Activated T-cell treated with anti-CD3 and anti-CD28 coated beads, Interleukin-2, amount 50 U/mL, for 24 hours (primary cell): Measurements from ENCODE around the gene KLHDC8B.
"Not testable (repeated sequence)": the region's sequence is repeated elsewhere in the genome, so short reads cannot be mapped to it uniquely, and the experiment has no call there.

Experiments used
- DNase-seq: peaks from one replicate; pipeline ENCODE4 v3.0.0-alpha.2; 2020
- H3K27ac Mint-ChIP-seq: 2 replicates; pipeline ENCODE4 v1.8.0; 2020; ENCODE audit warnings: mild to moderate bottlenecking, mixed read lengths
- H3K27me3 Mint-ChIP-seq: 2 replicates; pipeline ENCODE4 v1.8.0; 2020; ENCODE audit warnings: mixed read lengths
- H3K36me3 Mint-ChIP-seq: 2 replicates; pipeline ENCODE4 v1.8.0; 2020; ENCODE audit warnings: low read depth, mixed read lengths
- H3K4me1 Mint-ChIP-seq: 2 replicates; pipeline ENCODE4 v1.8.0; 2020; ENCODE audit warnings: low read depth, mixed read lengths
- H3K4me3 Mint-ChIP-seq: 2 replicates; pipeline ENCODE4 v1.8.0; 2020; ENCODE audit warnings: mild to moderate bottlenecking, moderate library complexity, mixed read lengths
- H3K9me3 Mint-ChIP-seq: 2 replicates; pipeline ENCODE4 v1.8.0; 2020; ENCODE audit warnings: mixed read lengths

The KLHDC8B gene

GRCh38 chr3:49183873-49184272 is 12.5 kb downstream of the KLHDC8B start:
- Mint-ChIP-seq H3K4me1 (no peaks in the 10 kb centered on the region), H3K27ac (no peak overlapping the region), H3K27me3 (peaks cover 8% of the 10 kb centered on the region), H3K36me3 (no peaks in the 10 kb centered on the region), H3K4me3 (no peak overlapping the region), H3K9me3 (no peaks in the 10 kb centered on the region)
- no peak for DNase-seq

- no peak overlapping the region for H3K4me3 Mint-ChIP-seq
- no peak overlapping the region for H3K27ac Mint-ChIP-seq
- H3K27me3 Mint-ChIP-seq: peaks cover 2% of the 10 kb centered on the region
- no peak for DNase-seq
- H3K4me1 Mint-ChIP-seq: no peaks in the 10 kb centered on the region
- H3K36me3 Mint-ChIP-seq: no peaks in the 10 kb centered on the region
- no peaks in the 10 kb centered on the region for H3K9me3 Mint-ChIP-seq
Measured at GRCh38 chr3:49191741-49192140, 20.3 kb downstream of the KLHDC8B start.

DNA sequence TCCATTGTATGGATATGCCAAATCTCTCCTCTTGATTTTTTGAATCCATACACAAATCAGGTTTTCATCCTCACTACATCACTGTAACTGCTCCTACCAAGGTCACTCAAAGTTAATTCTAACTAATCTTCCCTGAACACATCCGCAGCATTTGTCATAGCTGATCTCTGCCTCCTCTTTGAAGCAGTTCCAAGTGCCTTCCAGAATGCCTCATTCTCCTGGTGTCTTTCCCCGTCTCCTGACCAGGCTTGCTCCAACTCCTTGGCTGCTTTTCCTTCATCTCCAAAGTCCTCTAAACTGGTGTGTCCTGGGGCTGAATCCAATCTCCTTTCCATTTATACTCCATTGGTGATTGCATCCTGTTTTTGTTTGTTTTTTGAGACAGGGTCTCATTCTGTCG is 26.8 kb downstream of the KLHDC8B start:
- H3K27ac Mint-ChIP-seq: no peak overlapping the region
- no peaks in the 10 kb centered on the region for H3K36me3 Mint-ChIP-seq
- H3K27me3 Mint-ChIP-seq: peaks cover 35% of the 10 kb centered on the region
- DNase-seq: no peak
- H3K4me1 Mint-ChIP-seq: no peaks in the 10 kb centered on the region
- no peaks in the 10 kb centered on the region for H3K9me3 Mint-ChIP-seq
- no peak overlapping the region for H3K4me3 Mint-ChIP-seq

DNA sequence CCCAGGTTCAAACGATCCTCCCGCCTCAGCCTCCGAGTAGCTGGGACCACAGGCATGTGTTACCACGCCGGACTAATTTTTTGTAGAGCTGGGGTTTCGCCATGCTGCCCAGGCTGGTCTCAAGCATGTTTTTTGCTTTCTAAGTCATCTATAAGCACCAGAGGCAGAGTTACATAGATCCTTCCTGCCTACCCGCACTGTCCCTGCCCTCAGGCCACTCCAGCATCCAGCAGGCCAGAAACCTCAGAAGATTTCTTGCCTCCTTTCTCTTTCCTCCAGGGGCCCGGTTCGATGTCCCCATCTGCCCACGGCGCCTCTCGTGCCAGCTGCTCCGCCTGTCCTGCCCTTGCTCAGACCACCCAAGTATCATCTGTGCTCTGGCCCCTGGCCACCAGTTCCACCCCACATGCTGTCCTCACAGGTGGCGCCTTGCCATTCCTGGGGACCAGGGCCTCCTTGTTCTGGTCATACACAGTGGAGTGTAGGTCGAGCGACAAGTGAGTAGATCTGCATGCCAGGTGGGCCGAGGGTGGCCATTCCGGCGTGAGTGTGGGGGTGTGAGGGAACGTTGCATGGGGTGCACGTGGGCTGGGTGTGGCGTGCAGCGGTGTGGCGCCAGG is 27.3 kb downstream of the KLHDC8B start:
- no peak for DNase-seq
- H3K4me1 Mint-ChIP-seq: no peaks in the 10 kb centered on the region
- H3K27me3 Mint-ChIP-seq: peaks cover 37% of the 10 kb centered on the region
- H3K9me3 Mint-ChIP-seq: no peaks in the 10 kb centered on the region
- H3K27ac Mint-ChIP-seq: no peak overlapping the region
- H3K4me3 Mint-ChIP-seq: no peak overlapping the region
- H3K36me3 Mint-ChIP-seq: no peaks in the 10 kb centered on the region

DNA sequence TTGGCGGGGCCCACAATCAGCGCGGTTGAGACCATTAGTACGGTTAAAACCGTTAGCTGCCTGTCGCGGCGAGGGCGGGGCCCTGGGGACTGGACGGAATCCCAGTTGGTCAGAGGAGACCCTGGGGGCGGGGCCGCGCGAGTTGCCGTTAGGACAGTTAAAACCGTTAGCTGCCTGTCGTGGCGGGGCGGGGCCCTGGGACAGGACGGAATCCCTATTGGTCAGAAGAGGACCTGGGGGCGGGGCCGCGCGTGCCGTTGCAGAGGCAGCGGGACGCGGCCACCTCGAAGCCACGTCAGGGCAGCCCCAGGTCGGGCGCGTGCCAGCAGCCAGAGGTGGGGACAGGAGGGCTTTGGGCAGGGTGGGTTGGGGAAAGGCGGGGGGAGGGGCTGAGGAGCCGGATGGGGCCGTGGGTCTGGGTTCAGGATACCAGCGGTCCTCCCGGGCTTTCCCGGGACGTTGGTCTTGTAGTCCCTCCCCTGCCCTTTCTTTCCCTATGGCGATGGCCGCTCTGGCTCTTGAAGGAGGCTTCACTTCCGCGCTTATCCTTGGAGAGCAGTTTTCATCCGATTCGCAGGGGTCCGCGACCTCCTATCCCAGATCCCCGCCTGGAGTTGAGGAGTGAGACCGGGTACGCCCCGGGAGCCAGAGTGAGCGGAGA is 28.0 kb downstream of the KLHDC8B start:
- Mint-ChIP-seq H3K27ac (no peak overlapping the region), H3K4me1 (no peaks in the 10 kb centered on the region), H3K36me3 (no peaks in the 10 kb centered on the region), H3K4me3 (no peak overlapping the region), H3K9me3 (no peaks in the 10 kb centered on the region), H3K27me3 (peaks cover 37% of the 10 kb centered on the region)
- no peak for DNase-seq

DNA sequence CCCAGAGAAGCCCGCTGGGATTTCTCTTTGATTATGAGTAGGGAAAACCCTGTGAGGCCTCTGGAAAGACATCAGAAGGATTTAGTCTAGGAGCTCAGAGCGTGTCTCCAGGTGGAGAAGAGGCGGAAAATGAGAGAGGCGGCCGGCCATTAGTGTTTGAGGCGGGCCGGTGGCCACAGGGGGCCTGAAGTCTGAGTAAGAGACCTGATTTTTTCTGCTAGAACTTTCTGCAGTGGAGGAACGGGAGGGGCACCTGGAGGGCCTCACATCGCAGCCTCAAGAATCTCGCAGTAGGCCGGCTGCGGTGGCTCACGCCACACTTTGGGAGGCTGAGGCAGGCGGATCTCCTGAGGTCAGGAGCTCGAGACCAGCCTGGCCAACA is 28.5 kb downstream of the KLHDC8B start:
- Mint-ChIP-seq H3K27ac (no peak overlapping the region), H3K4me3 (no peak overlapping the region), H3K4me1 (no peaks in the 10 kb centered on the region), H3K9me3 (no peaks in the 10 kb centered on the region), H3K36me3 (no peaks in the 10 kb centered on the region), H3K27me3 (peaks cover 37% of the 10 kb centered on the region)
- DNase-seq: no peak

GRCh38 chr3:49213541-49213943 is 42.1 kb downstream of the KLHDC8B start:
- H3K36me3 Mint-ChIP-seq: no peaks in the 10 kb centered on the region
- no peaks in the 10 kb centered on the region for H3K9me3 Mint-ChIP-seq
- peaks cover 4% of the 10 kb centered on the region for H3K27me3 Mint-ChIP-seq
- no peaks in the 10 kb centered on the region for H3K4me1 Mint-ChIP-seq
- no peak overlapping the region for H3K27ac Mint-ChIP-seq
- no peak overlapping the region for H3K4me3 Mint-ChIP-seq
- DNase-seq: no peak

DNA sequence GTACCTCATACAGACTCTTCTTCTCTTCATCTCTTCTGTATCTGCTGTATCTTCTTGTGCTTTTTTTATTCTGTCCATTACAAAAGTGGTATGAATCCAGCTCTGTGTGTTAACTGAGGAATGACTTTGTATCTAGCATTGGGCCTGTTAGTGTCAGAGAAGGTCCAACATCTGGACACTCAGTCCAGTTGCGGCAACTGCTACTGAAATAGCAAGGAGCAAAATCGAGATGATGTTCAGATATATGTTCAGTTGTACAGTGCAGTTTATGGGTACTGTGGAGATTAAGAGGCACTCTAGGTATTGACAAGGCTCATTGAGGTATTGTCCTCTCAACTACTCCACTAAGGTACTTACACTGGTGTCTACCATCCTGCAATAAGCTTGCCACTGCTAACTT is 42.6 kb downstream of the KLHDC8B start:
- H3K27me3 Mint-ChIP-seq: peaks cover 4% of the 10 kb centered on the region
- H3K9me3 Mint-ChIP-seq: no peaks in the 10 kb centered on the region
- H3K4me1 Mint-ChIP-seq: no peaks in the 10 kb centered on the region
- no peaks in the 10 kb centered on the region for H3K36me3 Mint-ChIP-seq
- H3K4me3 Mint-ChIP-seq: no peak overlapping the region
- no peak for DNase-seq
- no peak overlapping the region for H3K27ac Mint-ChIP-seq

DNA sequence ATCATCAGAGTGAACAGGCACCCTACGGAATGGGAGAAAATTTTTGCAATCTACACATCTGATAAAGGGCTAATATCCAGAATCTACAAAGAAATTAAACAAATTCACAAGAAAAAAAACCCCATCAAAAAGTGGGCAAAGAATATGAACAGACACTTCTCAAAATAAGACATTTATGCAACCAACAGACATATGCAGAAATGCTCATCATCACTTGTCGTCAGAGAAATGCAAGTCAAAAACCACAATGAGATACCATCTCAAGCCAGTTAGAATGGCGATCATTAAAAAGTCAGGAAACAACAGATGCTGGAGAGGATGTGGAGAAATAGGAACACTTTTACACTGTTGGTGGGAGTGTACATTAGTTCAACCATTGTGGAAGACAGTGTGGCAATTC is 45.3 kb downstream of the KLHDC8B start:
- not testable (repeated sequence) for DNase-seq, H3K9me3 Mint-ChIP-seq, H3K36me3 Mint-ChIP-seq, H3K27ac Mint-ChIP-seq, H3K4me3 Mint-ChIP-seq, H3K27me3 Mint-ChIP-seq, H3K4me1 Mint-ChIP-seq

DNA sequence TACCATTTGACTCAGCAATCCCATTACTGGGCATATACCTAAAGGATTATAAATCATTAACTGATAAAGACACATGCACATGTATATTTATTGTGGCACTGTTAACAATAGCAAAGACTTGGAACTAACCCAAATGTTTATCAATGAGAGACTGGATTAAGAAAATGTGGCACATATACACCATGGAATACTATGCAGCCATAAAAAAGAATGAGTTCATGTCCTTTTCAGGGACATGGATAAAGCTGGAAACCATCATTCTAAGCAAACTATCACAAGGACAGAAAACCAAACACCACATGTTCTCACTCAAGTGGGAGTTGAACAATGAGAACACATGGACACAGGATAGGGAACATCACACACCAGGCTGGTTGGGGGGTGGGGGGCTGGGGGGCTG is 45.7 kb downstream of the KLHDC8B start:
- H3K4me3 Mint-ChIP-seq, H3K36me3 Mint-ChIP-seq, H3K27me3 Mint-ChIP-seq, H3K4me1 Mint-ChIP-seq, DNase-seq, H3K9me3 Mint-ChIP-seq, H3K27ac Mint-ChIP-seq: not testable (repeated sequence)

DNA sequence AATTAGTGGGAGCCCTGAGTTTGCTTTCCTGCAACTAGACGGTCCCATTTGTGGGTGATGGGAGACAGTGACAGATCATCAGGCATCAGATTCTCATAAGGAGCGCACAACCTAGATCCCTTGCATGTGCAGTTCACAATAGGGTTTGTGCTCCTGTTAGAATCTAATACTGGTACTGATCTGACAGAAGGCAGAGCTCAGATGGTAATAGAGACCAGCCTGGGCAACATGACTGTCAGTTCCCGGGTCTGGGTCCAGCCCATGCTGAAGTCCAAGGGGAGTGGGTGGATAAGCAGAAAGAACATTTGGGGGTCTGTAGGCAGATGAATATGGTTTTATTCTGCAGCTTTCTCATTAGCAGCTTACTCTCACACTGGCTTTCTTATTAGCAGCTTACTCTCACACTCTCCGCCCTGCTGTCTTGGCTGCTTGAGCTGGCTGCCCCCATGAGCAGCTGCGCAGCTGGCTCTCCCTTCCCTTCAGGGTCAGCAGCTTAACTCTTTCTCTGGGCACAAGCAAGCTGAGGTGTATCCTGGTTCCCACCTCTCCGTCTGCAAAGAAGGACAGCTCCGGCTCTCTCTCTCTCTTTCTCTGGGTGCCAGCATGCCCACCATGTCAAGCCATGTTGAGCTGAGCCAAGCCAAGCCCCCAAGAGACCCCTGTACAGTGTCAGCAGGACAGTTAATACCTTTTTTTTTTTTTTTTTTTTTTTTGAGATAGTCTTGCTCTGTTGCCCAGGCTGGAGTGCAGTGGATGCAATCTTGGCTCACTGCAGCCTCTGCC is 46.5 kb downstream of the KLHDC8B start:
- H3K9me3 Mint-ChIP-seq: no peaks in the 10 kb centered on the region
- no peak for DNase-seq
- peaks cover 4% of the 10 kb centered on the region for H3K27me3 Mint-ChIP-seq
- no peak overlapping the region for H3K27ac Mint-ChIP-seq
- no peak overlapping the region for H3K4me3 Mint-ChIP-seq
- no peaks in the 10 kb centered on the region for H3K36me3 Mint-ChIP-seq
- H3K4me1 Mint-ChIP-seq: no peaks in the 10 kb centered on the region

GRCh38 chr3:49218471-49218989 is 47.1 kb downstream of the KLHDC8B start:
- not testable (repeated sequence) for H3K27ac Mint-ChIP-seq, H3K36me3 Mint-ChIP-seq

DNA sequence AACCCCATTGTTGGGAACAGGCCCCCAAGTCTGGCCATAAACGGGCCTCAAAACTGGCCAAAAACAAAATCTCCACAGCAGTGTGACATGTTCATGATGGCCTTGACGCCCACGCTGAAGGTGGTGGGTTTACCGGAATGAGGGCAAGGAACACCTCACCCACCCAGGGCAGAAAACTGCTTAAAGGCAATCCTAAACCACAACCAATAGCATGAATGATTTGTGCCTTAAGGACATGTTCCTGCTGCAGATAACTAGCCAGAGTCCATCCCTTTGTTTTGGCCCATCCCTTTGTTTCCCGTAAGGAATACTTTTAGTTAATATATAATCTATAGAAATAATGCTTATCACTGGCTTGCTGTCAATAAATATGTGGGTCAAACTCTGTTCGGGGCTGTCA is 47.7 kb downstream of the KLHDC8B start:
- Mint-ChIP-seq H3K4me1 (no peaks in the 10 kb centered on the region), H3K4me3 (no peak overlapping the region), H3K27ac (no peak overlapping the region), H3K36me3 (no peaks in the 10 kb centered on the region), H3K27me3 (peaks cover 4% of the 10 kb centered on the region), H3K9me3 (no peaks in the 10 kb centered on the region)
- no peak for DNase-seq

More at GRCh38 chr3:49218471-49218989, 47.1 kb downstream of the KLHDC8B start:
- H3K4me1 Mint-ChIP-seq, H3K4me3 Mint-ChIP-seq, H3K9me3 Mint-ChIP-seq, DNase-seq, H3K27me3 Mint-ChIP-seq: not testable (repeated sequence)

DNA sequence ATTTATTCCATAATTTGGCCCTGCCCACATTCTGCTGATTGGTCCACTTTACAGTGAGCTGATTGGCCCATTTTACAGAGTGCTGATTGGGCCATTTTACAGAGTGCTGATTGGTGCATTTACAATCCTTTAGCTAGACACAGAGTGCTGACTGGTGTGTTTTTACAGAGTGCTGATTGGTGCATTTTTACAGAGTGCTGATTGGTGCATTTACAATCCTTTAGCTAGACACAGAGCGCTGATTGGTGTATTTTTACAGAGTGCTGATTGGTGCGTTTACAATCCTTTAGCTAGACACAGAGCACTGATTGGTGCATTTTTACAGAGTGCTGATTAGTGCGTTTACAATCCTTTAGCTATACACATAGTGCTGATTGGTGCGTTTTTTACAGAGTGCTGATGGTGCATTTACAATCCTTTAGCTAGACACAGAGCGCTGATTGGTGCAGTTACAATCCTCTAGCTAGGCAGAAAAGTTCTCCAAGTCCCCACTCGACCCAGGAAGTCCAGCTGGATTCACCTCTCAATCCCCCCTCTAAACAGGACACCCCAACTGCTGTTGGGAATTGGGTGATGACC is 49.7 kb downstream of the KLHDC8B start:
- not testable (repeated sequence) for H3K27ac Mint-ChIP-seq, H3K4me3 Mint-ChIP-seq, H3K4me1 Mint-ChIP-seq, DNase-seq, H3K36me3 Mint-ChIP-seq, H3K27me3 Mint-ChIP-seq, H3K9me3 Mint-ChIP-seq

GRCh38 chr3:49222002-49222401 is 50.6 kb downstream of the KLHDC8B start:
- Mint-ChIP-seq H3K4me1 (no peaks in the 10 kb centered on the region), H3K27me3 (peaks cover 3% of the 10 kb centered on the region), H3K36me3 (no peaks in the 10 kb centered on the region), H3K4me3 (no peak overlapping the region), H3K9me3 (peaks cover 10% of the 10 kb centered on the region), H3K27ac (no peak overlapping the region)
- no peak for DNase-seq
